ENCODE measurements around the gene RGPD5. TPM values are rescaled to one million over a fixed set of nuclear protein-coding genes. Genes with fewer than 3 reads are reported as not detected.
"Not testable (repeated sequence)": the region's sequence is repeated elsewhere in the genome, so short reads cannot be mapped to it uniquely, and the experiment has no call there.

Gene RGPD5
- total RNA-seq, 2 donors from 2014 or later = 53.2 to 65.1 TPM

- H3K9me3 Mint-ChIP-seq; H3K4me3 Mint-ChIP-seq; ATAC-seq (replicated peaks in 1 of 2); H3K27me3 Mint-ChIP-seq (ENCODE audit: low read depth); H3K4me1 Mint-ChIP-seq (ENCODE audit: low read depth); H3K27ac Mint-ChIP-seq; H3K36me3 Mint-ChIP-seq (ENCODE audit: insufficient read depth in 2 of 2); DNase-seq: not testable (repeated sequence)
Observed at GRCh38 chr2:109898462-109899336, 104.6 kb downstream of the RGPD5 start, which contains the start of gene LIMS3. TSS of gene LIMS3 (plus strand) at chr2:109898688. CDS start at chr2:109898729, 41 bp downstream.

GRCh38 chr2:109905796-109906195, 111.7 kb downstream of the RGPD5 start:
- not testable (repeated sequence) for DNase-seq; H3K4me3 Mint-ChIP-seq; H3K9me3 Mint-ChIP-seq; H3K4me1 Mint-ChIP-seq (ENCODE audit: low read depth); ATAC-seq (replicated peaks in 1 of 2); H3K27me3 Mint-ChIP-seq (ENCODE audit: low read depth); H3K36me3 Mint-ChIP-seq (ENCODE audit: insufficient read depth in 2 of 2); H3K27ac Mint-ChIP-seq

Other genes with a start within 250 kb of the RGPD5 start
- 1 to 10 TPM; 1.5 to 7.2 TPM for gene SEPTIN10, start 180.3 kb upstream of the RGPD5 start, total RNA-seq
- gene SOWAHC, start 179.9 kb upstream of the RGPD5 start, total RNA-seq = 1 to 10 TPM in 1 of 2 donors, under 1 TPM in 1; 0.99 to 1.7 TPM
- 1 to 10 TPM in 1 of 2 donors, under 1 TPM in 1; 0.17 to 1.3 TPM for gene LIMS3, start 104.4 kb downstream of the RGPD5 start, total RNA-seq

Measured in activated T-cell treated with anti-CD3 and anti-CD28 coated beads, Interleukin-2, amount 50 U/mL, for 72 hours (primary cell).